GM23248 (cell line): ENCODE results near the gene KCNQ1OT1.

ENCODE experiments used
- EZH2 ChIP-seq: fragments of 200-600 bp; sonication (generic); IDR thresholded peaks from 2 replicates; pipeline ENCODE4 v1.6.1; 2018; ENCODE audit warnings: antibody characterized with exemption, mild to moderate bottlenecking; ENCODE audit not compliant: insufficient read depth, poor library complexity, severe bottlenecking
- EZH2phosphoT487 ChIP-seq: fragments of 200-600 bp; sonication (generic); IDR thresholded peaks from 2 replicates; pipeline ENCODE4 v1.6.1; 2018; ENCODE audit warnings: antibody characterized with exemption, moderate library complexity, mild to moderate bottlenecking, low read depth; ENCODE audit not compliant: insufficient read depth

GRCh38 chr11:2662024-2662312, 37.8 kb downstream of the KCNQ1OT1 start:
- TF ChIP-seq EZH2 (no peak), EZH2phosphoT487 (no peak)
